Hematopoietic multipotent progenitor cell treated with erythropoietin and hydrocortisone succinate and interleukin-3 and kit ligand, for 17 days (in vitro differentiated cells): Measurements from ENCODE around the gene ABCC4.
"Not testable (repeated sequence)": the region's sequence is repeated elsewhere in the genome, so short reads cannot be mapped to it uniquely, and the experiment has no call there.

ENCODE experiments used
- DNase-seq: peaks from one replicate; pipeline ENCODE4 v3.0.0-alpha.2; 2015; ENCODE audit warnings: low spot score

Gene ABCC4

DNA sequence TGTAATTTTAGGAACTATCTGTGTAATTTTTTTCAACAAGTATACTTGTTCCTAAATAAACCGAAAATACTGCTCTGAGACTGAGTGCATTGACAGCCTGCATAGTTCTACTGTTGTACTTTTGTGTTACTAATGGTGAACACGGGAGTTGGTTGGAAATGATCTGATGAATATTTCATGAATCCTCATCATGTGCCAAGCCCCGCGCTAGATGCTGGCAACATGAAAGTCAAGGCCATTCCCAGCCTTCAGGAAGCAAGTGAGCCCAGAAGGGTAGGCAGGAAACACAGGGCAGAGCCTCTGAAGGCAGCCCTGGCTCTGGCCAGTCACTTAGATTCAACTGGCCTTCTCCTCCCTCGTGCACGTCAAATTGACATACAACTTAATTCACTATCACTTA lies 106.1 kb downstream of the ABCC4 start:
- no peak for DNase-seq

DNA sequence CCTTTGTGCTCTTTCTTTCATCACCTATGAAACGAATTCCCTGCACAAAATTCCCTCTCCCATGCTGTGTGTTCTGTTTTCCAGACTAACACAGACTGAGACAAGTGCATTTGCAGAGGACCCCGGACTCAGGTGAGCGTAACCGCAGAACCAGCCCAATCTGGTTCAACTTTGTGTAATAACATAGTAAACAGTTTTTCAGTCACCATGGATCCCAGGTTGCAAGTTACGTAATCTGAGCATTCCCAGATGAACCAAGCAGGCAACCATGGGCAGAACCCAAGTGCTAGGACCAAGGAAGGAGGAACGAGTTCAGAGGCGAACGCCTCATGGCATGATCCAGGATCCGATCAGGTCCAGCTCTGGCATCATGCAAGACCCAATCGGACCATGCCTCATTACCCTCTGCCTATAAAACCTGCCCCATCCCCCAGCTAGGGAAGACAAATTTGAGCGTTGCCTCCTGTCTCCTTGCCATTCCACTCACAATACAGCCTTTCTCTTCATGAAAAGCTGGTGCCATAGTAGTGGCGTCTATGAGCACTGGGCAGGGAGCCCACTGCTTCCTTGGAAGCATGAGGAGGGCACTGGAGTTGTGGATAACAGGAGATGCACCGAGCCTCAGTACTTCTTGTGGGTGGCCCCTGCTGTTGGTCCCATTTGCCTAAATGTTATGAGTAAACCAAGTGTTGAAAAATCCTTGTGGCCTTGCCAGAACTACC lies 107.6 kb downstream of the ABCC4 start:
- DNase-seq: no peak

GRCh38 chr13:95192998-95193397 lies 108.3 kb downstream of the ABCC4 start:
- no peak for DNase-seq

- not testable (repeated sequence) for DNase-seq
Measured at GRCh38 chr13:95192564-95192945, 108.7 kb downstream of the ABCC4 start.

DNA sequence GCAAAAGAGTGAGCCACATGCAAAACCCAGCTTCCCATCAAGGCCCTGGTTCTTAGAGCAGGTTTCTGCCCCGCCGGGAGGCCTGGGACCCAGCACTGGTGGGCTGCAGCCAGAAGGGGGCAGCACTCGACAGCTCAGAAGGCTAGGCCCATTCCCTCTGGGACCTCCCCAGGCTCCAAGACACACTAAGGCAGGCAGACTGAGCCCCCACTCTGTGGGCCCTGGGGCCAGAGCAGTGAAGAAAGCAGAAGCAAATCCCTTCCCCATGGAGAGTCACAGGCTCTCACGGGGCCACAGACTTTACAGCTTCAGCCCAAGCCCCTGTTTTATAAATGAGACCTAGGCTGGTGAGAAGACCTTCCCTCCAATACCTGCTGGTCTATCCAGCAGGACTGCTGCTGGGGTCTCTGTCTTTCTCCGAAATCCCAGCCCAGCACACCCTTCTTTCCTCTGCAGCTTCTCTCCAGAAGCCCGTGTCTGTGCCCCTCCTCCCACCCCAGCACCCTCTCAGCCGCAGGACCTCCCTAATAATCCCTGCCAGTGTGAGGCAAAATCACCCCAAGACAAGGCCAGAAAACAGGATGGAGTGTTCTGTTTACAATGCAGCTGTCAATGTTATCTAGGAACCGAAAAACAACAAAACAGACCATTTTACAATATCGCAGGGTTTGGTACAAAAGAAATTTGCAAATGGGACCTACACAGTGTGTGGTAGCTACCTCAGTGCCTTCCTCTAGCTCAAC lies 109.3 kb downstream of the ABCC4 start:
- peak; percentile 89 for DNase-seq

GRCh38 chr13:95188128-95188527 lies 113.1 kb downstream of the ABCC4 start:
- DNase-seq: no peak

GRCh38 chr13:95185851-95186250 lies 115.4 kb downstream of the ABCC4 start:
- DNase-seq: no peak

DNA sequence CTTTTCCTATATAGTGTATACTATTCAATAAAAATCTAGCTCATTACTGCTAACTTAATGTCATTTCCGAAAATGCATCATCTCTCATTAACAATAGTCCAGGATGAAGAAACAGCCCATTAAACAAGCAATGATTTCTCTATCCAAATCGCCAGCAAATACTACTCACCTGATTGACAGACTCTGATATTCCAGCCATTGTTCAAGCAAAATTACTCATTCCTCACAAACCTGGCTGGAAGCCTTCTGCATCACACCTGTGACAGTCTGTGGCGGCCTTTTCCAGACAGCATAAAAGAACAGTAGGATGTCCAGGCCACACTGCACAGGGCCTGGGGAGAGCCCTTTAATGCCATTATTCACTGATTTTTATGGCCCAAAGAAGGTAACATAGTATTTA lies 115.9 kb downstream of the ABCC4 start:
- DNase-seq: no peak

DNA sequence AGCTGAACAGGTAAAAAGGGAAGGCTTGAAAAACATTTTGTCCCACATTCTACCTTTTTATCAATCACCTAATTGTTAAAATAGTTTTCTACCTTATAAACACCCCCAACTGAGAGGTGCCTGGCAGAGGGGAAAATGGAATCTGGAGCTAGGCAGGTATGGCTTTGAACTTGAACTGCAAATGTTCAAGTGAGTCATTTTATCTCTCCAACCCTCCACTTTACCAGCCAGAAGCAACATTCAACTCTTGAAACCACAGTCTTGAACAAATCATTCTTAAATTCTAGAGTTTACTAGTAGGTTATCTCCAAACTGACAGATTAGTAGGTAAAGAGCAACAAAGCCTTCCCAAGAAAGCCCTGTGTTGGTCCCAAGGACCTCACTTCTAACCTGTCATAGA lies 116.9 kb downstream of the ABCC4 start:
- no peak for DNase-seq

DNA sequence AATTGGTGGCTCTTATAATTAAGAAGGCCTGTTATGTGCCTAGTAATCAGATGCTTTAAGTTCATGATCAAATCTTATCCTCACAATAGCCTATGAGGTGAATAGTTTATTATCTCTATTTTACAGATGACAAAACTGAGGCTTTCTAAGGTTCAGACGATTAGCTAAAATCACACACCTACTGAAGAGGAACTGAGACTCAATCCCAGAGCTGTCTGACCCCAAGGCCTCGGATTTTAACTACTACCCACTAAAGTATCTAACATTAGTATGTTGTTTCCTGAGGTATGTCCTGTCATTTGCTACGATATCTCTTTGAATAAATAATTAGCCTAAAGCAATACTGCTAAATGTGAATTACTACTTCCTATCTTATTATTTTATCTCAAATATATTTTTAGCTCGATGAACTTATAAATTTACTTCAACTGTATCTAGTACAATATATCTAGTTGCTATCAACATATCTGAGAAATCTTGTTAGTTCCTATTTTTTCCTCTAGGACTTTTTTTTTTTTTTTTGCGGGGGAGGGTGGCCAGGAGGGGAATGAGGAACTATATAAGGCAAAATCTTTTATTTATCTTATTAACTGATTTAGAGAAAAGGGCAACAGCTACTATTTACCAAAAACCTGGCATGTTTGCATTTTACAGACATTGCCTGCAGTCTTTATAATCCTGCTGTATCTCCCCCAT lies 118.5 kb downstream of the ABCC4 start:
- DNase-seq: no peak

- DNase-seq: no peak
Measured at GRCh38 chr13:95181586-95181985, 119.7 kb downstream of the ABCC4 start.

DNA sequence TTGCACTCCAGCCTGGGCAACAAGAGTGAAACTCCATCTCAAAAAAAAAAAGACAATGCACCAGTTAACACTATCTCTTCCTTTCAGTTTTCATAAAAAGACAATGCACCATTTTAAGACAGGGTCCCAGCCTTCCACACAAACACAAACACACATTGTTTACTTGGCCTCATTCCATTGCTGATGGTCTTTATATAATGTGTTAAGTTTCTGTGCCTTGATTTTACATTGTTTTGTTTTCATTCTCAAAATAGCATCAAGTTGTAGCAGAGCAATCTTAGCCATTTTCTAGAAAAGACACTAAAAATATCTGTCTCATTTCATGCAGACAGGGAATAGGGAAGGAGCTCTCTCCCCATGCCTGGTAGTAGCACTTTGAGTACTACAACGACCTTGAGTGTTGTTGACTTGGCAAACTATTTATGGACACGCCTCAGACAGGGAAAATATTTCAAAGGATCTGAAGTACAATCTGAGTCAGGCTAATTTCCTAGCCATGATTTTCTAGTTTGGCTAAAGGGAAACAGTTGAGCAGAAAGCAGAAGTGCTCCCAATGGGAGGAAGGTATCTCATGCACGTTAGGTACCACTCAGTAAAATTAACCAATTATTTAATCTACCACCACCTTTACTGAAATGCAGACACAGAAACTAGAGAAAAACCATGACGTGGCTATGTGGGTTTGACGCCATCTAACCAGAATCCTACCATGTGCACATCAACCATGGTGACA lies 120.6 kb downstream of the ABCC4 start:
- no peak for DNase-seq

GRCh38 chr13:95176611-95177259 lies 124.5 kb downstream of the ABCC4 start:
- DNase-seq: no peak

DNA sequence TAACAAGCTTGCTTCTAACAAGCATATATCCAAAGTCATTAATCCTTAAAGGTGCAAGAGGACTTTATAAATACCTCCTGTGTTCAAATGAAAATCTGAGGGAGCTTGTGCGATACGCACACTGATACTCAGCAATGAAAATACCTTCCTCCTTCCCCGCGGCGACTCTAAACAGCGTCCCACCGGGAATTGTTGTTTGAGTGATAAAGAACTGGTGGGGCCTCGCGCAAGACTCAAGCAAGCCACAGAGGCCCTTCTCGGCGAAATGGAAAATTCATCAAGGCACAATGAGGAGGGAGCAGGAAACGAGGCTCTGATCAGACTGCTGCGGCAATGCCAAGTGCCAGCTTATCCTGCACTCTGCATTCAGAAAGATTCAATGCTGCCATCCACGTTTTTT lies 126.7 kb downstream of the ABCC4 start:
- no peak for DNase-seq

GRCh38 chr13:95168191-95168590 lies 133.1 kb downstream of the ABCC4 start:
- no peak for DNase-seq

DNA sequence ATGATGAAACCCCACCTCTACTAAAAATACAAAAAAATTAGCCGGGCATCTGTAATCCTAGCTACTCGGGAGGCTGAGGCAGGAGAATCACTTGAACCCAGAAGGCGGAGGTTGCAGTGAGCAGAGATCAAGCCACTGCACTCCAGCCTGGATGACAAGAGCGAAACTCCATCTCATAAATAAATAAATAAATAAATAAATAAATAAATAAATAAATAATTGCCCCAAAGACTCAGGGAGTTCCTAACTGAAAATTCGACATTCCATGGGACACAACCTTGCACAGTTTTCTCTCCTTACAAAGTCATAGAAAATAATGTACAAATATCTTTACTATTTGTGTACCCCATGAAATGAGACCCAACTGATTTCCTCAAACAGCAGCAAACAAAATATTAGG lies 134.2 kb downstream of the ABCC4 start:
- DNase-seq: not testable (repeated sequence)

DNA sequence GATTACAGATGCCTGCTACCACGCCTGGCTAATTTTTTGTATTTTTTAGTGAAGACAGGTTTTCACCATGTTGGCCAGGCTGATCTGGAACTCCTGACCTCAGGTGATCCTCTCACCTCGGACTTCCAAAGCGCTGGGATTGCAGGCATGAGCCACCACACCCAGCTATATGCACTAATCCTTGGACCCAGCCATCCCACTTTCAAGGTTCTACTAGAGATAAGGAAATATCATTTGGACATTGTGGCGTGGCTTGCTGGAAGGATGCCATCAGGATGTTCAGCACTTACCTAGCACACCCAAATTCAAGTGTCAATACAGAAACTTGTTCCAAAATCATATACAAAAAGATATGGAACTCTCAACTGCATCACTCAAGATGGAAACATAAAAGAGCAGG lies 136.4 kb downstream of the ABCC4 start:
- no peak for DNase-seq

DNA sequence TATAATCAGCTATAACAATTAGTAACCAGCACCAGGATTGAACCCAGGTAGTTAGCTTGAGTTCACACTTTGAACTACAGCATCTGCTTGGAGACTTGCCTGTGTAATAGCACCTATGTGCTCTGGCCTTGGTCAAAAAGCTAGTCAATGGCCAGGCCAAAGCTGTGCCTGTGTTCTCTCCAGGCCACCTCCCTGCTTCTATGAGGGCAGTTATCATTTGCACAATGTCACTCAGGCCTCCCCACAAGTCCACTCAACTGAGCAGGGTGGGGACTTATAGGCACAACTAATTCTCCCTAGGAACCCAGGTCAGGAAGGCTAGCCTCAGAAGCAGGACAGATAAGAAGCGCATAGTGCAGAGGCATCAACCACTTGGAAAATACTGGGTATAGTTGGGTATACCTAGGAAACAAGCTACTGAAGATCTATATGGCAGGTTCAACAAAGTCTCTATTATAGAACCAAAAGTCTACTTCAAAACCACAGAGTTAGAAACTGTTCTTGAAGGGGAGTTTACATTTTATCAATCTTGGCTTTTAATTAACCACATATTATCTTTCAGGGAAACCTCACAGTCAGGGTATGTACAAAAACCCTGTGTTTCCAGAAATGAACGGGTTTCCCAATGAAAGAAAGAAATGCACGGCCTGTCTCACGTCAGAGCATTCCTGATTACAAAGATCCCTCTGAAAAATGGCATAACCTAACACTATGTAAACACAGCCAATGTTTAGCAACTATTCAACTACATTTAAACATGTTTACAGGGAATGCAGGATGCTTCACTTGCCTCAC lies 140.9 kb downstream of the ABCC4 start:
- no peak for DNase-seq

DNA sequence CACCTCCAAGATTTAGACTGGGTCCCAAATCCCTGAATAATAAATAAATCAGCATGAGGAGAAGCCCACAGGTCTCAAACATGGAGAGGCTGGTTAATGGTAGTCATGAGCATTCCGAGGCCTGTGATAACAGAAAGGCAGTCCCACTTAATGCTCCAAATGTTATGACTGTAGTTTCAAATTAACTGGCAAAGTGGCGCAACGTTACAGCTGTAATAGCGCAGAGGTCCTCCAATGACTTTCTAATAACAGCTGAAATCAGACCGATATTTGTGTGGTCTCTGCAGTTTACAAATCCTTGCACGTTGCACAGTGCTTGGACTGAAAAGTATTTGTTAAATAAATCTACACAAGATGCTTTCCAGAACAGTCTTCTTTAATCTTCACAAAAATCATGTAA lies 141.8 kb downstream of the ABCC4 start:
- no peak for DNase-seq

- no peak for DNase-seq
Measured at GRCh38 chr13:95156208-95156607, 145.0 kb downstream of the ABCC4 start.

DNA sequence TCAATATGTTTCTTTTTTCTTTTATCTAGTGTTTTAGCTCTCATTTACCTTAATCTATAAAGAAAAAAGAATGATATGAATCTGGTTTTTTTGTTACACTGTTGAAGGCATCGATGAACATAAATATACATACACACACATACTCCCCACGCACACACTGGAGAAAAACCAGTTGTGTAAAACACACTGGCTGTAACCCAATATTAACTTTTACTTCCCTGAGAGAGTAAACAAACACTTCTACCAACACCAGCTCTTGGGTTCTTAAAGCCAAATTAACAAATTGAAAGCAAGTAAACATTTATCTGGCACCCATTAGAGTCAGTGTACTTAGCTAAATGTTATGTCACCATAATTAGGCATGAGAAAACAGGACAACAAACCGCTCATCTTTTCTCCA lies 145.7 kb downstream of the ABCC4 start:
- no peak for DNase-seq
